Left renal cortex interstitium (tissue), 4 donors: ENCODE results near the gene L3MBTL2. TPM values are rescaled to one million over a fixed set of nuclear protein-coding genes. Genes with fewer than 3 reads are reported as not detected.
"Not testable (repeated sequence)": the region's sequence is repeated elsewhere in the genome, so short reads cannot be mapped to it uniquely, and the experiment has no call there.

Experiments
- DNase-seq, 4 donors: peaks; one replicate each; pipeline ENCODE4 v3.0.0-alpha.2; 2013; ENCODE audit warnings: low read depth in 4 of 4, low spot score in 2 of 4, missing footprints in 1 of 4
- polyA plus RNA-seq, 4 donors: library from polyadenylated mRNA; unstranded; fragments of 120-200 nt; gene quantifications; one replicate each; pipeline ENCODE4 v1.2.1, GENCODE V29; 2013; ENCODE audit not compliant: insufficient read length in 4 of 4

L3MBTL2 gene
- polyA plus RNA-seq, 4 donors, result 24.5 to 27.7 (median 25.8) TPM

DNA sequence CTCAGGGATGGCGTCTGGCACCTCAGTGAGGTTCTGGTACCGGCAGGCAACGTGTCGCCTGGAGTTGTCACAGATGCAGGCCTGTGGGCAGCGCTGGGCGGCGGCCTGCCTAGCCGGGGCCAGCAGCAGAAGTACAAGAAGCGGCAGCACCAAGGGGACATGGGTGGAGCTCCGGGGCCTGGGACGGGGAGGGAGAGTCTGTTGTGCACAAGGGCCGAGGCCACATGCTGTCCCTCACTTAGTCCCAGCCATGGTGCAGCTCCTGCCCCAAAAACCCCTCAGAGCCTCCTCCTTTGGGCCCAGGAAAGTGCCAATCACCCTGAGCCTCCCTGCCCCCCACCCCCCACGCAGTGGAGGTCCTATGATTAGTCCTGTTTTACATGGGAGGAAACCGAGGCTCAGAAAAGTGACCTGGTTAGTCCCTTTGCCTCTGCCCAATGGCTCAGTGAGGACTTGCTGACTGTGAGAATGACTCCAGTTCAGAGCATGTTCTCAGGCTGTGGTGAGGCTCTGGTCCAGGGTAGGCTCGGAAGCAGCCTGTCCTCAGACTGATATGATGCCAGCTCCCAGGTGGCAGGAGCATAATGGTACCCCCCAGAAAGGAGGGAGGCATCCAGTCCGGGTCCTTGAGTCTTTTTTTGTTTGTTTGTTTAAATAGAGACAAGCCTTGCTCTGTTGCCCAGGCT, 34.5 kb downstream of the L3MBTL2 start:
- no peak for DNase-seq

DNA sequence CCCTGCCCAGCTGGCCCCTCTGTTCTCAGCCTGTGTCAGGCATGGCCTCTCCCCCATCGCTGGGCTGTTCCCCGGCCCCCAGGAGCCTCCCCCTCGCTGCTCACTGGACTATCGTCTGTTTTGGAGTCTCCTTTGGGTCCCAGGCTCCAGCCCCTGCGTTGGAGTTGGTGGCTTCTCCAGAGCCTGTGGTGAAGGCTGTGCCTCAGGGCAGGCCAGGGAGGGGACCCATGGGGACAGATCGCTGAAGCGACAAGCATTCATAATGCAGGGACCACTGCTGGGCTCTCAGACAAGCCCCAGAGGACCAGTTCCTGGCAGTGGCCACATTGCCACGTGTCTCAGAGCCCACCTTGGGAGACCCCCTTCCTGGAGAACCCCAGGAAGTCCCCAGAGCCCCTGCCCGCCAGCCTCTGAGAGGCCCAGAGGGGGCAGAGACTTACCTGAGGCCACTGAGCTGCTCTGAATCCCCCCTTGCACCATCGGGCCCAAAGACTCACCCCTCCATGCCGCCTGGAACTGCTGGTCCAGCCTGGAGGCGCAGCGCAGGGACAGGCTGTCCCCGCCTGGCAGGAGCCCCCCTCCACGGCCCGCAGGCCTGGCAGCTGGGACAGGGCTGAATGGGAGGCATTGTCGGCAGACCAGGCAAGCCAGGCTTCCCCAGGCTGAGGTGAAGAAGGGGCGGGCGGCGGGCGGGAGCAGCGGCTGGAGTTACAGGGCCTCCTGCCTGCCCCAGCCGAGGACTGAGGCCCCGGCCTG, 35.4 kb downstream of the L3MBTL2 start, which contains the start of gene CHADL:
Gene CHADL, minus strand, starts transcription at position 555 of the 756 bp plus-strand sequence. Its CDS starts 50 bp downstream, at position 505.
- no peak for DNase-seq

DNA sequence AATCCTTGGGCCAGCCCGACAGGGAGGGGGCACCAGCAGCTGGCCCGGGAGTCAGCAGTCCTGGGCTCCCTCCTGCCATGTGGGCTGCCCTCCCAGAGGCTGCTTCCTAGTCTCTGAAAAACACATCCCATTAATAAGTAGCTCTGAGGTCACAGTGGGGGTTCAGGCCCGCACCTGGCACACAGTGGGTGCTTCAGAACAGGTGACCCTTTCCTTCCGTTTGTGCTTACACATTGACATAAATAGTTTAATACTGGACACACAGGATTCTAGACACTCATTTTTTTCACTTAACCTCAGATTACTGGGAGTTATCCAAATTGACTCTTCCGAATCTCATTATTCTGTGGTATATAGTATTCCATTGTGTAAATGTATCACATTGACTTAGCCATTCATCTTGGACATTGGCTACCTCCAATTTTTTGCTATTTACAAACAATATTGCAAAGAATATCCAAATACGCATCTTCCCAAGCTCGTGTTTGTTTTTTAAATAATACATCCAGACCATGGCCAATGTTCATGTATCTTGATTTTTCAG, 36.1 kb downstream of the L3MBTL2 start:
- DNase-seq, result no peak

DNA sequence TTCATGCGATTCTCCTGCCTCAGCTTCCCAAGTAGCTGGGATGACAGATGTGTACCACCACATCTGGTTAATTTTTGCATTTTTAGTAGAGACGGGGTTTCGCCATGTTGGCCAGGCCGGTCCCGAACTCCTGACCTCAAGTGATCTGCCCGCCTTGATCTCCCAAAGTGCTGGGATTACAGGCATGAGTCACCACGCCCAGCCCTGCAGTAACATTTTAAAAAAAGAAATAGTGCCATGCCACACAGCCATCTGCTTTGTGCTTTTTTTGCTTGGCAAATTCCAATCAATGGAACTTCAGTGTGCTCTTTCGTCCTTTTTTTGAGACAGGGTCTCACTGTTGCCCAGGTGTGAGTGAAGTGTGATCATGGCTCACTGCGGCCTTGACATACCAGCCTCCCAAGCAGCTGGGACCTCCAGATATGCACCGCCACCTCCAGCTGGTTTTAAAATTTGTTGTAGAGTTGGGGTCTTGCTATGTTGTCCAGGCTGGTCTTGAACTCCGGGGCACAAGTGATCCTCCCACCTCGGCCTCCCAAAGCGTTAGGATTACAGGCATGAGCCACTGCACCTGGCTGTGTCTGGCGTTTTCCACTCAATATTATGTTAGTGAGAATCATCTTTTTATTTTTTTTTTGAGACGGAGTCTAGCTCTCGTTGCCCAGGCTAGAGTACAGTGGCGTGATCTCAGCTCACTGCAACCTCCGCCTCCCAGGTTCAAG, 37.4 kb downstream of the L3MBTL2 start:
- DNase-seq, result no peak

DNA sequence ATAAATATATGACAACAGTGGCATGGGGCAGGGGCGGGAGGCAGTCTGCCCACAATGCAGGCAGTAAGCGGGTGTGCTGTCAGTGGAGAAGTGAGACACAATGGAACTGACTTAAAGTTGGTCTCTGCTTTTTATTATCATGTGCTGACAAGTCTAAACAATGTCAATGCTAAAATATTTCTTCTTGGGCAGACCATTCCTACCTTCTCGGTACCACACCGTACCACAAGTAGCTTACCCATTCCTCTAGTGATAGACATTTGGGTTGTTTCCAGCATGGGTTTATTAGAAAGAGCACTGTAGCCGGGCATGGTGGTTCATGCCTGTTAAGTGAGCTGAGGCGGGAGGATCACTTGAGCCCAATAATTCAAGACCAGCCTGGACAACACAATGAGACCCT, 38.2 kb downstream of the L3MBTL2 start:
- no peak for DNase-seq

DNA sequence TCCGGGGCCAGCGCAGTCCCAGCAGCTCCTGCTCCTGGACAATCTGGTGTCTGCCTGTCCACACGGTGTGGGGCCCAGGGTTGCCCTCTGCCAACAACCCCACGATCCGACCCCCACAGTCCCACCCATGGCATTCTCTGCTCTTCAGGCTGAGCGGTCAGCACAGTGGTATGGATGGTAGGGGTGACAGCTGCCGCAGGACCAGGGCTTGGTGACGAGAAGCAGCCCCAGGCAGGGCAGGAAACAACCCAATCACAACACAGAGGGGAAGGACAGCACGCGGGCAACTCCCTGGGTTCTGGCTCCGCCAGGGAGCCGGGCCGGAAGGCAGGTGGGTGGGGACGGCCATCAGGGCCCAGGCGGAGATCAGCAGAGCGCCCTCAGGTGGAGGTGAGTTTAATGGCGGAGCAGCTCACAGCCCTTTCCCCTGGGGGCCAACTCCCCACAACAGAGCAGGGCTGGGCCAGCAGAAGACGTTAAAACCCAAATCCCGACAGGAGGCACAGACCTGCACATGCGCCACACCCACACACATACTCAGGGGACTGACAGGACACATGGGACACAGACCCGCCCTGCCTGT, 40.9 kb downstream of the L3MBTL2 start:
- no peak for DNase-seq

DNA sequence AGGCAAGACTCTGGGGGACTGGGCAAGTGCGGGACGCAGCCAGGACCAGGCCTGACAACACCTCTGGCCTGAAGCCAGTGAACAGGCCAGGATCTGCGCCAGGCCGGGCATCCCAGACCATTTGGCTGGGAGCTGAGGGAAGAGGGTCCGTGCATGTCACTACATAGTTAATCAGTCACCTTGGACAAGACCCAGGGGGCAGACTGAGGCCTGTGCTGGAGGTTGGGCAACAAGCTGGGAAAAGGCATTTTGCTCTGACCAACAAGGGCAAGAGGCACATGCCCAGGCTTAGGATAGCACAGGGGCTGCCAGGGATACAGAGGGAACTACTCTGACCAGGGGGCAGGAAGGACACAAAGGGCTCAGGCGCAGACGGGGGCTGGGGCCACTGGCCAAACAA, 42.6 kb downstream of the L3MBTL2 start:
- no peak for DNase-seq

DNA sequence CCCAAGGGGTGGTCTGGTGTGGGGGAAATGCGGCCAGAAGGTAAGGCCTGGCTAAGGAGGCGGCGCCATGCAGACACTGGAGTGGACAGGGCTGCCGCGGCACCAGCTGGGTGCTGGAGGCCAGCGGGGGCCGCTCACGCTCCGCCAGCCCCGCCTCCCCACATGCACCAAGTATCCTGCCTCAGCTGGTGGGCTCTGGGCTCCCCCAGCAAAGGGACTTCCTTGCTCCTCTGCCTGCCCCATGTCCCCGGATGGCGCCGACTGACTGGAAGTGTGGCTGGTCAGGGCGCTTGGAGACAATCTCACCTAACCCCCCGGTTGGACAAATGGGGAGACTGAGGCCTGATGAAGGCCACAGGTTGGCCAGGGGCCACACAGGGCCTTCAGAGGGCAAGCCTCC, 43.2 kb downstream of the L3MBTL2 start:
- DNase-seq, result no peak

DNA sequence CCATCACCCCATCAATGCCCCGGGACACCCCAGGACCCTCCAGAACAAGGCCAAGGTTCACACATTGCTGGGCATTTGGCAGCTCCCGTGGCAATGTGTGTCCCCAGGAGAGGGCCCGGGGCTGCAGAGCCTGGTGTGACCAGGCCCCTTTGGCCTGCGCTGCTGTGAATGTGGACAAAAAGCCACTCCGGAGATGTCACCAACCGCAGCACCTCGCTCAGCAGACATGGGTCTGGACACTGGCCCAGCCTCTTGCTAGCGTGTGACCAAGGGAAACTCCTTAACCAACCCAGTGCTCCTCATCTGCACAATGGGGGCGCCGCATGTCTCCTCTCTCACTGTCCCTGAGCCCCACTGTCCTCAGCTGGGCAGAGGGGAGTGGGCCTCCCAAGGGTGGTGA, 43.6 kb downstream of the L3MBTL2 start:
- no peak for DNase-seq

DNA sequence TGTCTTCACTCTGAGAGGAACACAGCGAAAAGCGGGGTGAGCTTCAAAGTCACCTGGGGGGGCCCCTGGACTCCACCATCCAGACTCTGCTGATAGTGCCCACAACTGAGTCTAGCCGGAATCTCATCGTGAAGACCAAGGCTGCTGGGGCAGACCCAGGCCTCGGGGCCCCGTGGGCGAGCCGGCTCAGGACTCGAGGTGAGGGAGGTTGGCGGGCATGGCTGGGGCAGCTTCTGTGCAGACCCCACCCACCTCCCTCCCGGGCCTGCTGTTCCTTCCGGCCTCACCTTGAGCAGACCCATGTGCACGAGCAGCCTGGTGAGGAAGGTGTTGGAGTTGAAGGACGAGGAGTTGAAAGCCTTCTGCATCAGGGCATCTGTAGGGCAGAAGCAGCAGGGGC, 44.3 kb downstream of the L3MBTL2 start:
- DNase-seq, result no peak

DNA sequence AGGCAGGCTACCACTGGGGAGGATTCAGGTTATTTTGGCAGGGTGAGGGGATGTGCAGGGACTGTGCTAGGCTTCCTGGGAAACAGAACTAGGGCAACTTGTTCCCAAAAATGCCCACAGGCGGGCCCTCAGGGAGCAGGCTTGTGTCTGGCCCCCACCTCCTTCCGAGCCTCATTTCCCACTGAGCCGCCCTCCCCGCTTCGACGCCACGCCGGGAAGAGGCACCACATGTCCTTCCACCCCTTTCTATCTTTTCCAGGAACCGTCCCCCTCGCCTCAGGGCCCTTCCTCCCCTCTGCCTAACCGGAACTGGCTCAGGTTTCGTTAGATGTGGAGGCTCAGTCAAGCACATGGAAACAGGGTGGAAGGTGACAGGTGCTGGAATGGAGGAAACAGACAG, 45.0 kb downstream of the L3MBTL2 start:
- DNase-seq, result no peak

DNA sequence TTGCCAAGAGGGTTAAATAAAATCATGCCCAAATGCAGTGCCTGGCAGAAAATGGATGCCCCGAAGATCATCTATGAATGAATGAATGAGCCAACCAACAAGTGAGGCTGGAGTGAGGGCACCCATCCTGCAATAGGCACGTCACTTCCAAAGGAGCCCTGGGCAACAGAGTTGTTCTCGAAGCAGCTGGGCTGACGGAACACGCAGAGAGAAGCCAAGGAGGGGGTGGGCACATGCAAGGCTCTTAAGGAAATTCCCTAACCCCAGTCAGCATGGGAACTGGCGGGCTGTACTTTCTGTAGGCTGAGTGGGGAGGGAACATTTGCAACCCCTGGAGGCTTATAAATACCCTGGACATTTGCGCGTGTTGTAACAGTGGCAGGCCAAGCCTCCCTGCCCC, 47.3 kb downstream of the L3MBTL2 start:
- no peak for DNase-seq

DNA sequence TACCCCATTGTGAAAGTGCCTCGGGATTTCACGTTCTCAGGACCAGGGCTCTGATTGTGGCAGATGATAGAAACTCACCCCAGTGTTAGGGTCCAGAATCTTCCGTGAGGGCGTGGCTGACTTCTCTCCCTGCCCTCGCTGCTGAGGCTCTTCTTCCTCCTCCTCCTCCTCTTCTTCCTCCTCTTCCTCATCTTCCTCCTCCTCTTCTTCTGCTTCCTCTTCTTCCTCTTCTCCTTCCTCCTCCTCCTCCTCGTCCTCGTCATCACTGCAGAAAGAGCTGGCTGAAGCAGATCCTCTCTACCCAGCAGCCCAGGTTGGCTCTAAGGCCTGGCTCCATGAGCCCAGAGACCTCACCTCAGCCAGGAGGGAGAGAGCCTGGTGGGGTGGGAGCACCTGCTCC, 49.1 kb downstream of the L3MBTL2 start:
- no peak for DNase-seq

DNA sequence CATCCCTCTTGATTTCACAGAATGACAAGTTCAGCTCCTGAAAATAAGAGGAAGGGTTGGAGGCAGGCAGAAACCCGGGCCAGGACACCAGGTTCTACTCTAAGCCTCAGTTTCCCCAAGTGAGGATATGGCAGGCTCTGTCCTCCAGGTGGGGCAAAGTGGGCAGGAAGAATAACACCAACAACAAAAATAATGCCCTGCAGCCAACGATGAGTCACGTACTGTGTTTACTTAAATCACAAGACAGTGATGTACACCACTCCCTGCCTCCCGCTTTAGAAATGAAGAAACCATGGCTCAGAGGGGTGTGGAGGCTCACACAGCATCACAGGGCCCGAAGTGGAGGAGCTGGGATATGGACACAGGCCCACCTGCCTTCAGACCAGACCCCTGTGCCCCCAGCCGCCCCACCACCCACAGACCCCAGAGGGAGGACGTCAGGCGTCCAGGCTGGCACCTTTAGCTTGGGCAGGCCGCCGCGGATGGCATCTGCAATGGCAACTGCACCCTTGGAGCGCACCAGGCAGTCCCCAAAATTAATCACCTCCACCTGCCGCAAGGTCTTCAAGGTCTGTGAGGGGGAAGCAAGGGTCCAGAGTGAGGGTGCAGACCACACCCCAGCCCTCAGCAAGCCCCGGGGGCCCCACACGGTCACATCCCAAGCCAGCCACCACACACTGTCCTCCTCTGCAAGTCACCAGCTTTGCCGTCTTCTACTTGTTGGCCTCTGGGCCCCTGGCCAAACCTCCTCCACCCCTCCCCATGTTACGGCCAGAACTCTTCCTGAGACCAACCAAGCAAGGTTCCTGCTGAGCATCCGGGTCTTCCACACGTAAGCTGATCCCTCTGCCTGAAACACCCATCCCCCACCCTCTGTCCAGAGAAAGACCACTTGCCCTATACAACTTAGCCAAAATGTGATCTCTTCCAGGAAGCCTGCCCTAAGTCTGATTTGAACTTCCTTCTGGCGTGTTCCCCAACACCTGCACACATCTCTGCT, 51.4 kb downstream of the L3MBTL2 start:
- DNase-seq, result no peak

DNA sequence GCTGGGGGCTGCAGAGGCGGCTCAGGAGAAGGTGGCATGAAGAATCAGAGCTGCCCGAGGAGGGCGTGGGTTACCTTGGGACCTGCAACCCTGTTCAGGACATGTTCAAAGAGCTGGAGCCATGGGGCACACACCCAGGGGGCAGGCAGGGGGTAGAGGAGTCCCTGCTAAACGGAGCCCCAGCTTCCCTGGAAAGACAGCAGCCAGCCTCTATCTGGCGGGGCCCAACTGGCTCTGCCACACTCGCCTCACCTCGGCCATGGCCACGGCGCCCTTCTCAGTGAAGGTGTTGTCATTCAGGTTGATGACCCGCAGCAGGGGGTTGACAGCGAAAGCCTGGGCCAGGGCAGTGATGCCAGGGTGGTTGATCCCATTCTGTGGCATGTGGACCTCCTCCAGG, 52.6 kb downstream of the L3MBTL2 start:
- DNase-seq, result no peak

DNA sequence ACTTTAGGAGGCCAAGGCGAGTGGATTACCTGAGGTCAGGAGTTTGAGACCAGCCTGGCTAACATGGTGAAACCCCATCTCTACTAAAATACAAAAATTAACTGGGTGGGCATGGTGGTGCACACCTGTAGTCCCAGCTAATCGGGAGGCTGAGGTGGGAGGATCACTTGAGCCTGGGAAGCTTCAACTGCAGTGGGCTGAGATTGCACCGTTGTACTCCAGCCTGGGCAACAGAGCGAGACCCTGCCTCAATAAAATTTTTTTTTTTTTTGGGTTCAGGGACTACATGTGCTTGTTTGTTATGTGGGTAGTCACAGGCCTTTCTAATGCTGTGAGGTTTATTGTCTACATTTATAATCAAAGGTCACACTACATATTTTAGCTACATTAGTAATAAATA, 54.6 kb downstream of the L3MBTL2 start:
- DNase-seq, result not testable (repeated sequence)

DNA sequence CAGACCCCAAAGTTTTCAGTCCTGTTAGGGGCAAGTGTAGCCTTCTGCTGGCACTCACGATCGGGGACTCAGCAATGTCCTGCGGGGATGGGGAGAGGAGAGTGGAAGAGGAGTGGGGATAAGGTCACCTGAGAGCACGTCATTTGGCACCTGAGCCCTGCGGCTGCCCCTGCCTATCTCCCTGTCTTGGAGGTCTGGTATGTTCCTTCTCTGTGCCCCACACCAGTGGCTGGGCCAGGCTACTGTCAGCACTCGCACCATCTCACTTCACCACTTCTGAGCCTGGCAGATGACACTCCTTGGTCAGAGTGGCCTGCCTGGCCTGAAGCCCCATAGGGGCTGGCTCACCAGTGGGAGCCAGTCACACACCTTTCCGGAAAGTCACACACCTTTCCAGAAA, 55.8 kb downstream of the L3MBTL2 start:
- no peak for DNase-seq

DNA sequence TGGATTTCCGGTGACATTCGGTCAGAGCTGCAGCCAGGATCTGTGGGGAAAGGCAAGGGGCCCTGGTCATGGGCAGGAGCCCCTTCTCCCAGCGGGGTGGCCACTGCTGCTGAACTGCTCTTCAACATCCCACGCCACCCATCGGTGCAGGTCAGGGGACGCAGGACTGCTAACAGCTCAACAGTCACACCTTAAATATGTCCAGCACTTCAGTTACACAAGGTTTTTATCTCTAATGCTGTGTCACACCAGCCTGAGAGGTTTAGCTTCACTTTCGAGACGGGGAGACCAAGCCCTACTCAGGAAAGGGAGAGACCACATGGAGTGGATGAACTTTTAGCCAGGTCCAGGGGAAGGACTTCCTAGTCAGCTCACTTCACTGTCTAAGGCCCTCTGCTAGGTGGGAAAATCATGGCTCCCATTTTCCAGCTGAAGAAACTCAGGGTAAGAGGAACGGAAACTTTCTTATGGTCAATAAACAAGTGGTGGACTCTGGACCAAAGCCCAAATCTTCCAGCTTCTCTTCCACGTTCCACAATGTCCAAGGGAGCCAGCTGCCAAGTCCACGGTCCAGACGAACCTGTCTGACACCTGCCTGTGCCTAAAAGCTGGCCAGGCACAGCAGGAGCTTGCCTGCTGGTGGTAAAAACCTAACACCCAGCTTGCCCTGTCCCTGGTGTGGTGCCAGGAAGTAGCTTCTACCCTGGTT, 56.6 kb downstream of the L3MBTL2 start:
- no peak for DNase-seq

DNA sequence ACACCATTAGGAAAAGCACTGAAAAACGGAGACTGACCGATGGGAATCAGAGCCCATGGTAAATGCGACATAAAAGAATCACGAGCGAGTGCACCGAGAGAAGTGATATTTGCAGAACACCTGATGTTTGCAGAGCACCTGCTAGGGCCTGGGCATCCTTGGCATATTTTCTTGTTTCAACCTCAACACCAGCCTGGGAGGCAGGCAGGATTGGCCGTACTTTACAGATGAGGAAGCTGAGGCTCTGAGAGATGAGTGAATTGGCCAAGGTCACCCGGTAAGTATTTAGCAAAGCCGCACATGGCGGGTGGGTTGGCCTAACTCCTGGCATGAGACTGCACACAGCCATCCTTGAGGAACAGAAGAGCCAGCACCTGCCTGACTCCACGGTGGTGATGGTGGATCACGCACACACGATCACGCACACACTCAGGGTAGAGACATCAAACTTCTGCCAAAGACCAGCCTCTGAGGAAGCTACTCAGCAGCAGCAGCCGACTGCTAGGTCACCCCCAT, 57.2 kb downstream of the L3MBTL2 start:
- DNase-seq, result no peak
